Liver (tissue), 3 donors: ENCODE data around the gene PLEKHA6.

Experiments
- EGR1 ChIP-seq, 2 donors: IDR thresholded peaks; 2 replicates each; pipeline ENCODE4 v1.6.1; 2016 to 2018; ENCODE audit warnings: antibody characterized with exemption in 2 of 2, low read depth in 2 of 2
- FOXA1 ChIP-seq: IDR thresholded peaks from 2 replicates; pipeline ENCODE4 v1.6.1; 2016; ENCODE audit warnings: antibody characterized with exemption
- MAX ChIP-seq: IDR thresholded peaks from 2 replicates; pipeline ENCODE4 v1.6.1; 2016; ENCODE audit warnings: antibody characterized with exemption
- REST ChIP-seq: IDR thresholded peaks from 2 replicates; pipeline ENCODE4 v1.6.1; 2016; ENCODE audit warnings: antibody characterized with exemption, mild to moderate bottlenecking
- SP1 ChIP-seq: IDR thresholded peaks from 2 replicates; pipeline ENCODE4 v1.6.1; 2018; ENCODE audit warnings: antibody characterized with exemption, mild to moderate bottlenecking
- YY1 ChIP-seq: IDR thresholded peaks from 2 replicates; pipeline ENCODE4 v1.6.1; 2016; ENCODE audit warnings: antibody characterized with exemption, mild to moderate bottlenecking
- TF ChIP-seq, protein P1 (sequence below): fragments of 150-350 bp; IDR thresholded peaks from 2 replicates; pipeline ENCODE4 v1.5.1; 2017; ENCODE audit warnings: improper control_type of control experiment, low read depth, low read length; ENCODE audit not compliant: missing input control
- donor health status: healthy.
- donor health status: healthy.

DNA sequence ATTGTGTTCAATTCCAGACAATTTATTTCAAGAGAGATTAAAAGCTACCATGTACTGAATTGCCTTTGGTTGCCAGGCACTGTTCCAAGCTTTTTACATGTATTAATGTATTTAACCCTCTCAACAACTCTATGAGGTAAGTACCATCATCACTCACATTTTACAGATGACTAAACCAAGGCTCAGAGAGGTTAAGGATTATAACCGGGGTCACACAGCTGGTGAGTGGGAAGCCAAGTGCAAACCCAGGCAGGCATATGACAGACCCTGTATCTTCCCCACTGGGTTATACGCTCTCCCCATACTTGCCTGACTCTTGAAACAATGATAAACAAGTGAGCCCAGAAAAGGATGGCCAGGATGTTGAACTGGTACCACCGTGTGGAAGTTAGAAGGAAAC, 16.5 kb downstream of the PLEKHA6 start:
- TF ChIP-seq, protein P1, sequence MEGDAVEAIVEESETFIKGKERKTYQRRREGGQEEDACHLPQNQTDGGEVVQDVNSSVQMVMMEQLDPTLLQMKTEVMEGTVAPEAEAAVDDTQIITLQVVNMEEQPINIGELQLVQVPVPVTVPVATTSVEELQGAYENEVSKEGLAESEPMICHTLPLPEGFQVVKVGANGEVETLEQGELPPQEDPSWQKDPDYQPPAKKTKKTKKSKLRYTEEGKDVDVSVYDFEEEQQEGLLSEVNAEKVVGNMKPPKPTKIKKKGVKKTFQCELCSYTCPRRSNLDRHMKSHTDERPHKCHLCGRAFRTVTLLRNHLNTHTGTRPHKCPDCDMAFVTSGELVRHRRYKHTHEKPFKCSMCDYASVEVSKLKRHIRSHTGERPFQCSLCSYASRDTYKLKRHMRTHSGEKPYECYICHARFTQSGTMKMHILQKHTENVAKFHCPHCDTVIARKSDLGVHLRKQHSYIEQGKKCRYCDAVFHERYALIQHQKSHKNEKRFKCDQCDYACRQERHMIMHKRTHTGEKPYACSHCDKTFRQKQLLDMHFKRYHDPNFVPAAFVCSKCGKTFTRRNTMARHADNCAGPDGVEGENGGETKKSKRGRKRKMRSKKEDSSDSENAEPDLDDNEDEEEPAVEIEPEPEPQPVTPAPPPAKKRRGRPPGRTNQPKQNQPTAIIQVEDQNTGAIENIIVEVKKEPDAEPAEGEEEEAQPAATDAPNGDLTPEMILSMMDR, result no peak
- TF ChIP-seq FOXA1, result no peak
- no peak for TF ChIP-seq YY1
- TF ChIP-seq EGR1 (IDR thresholded peaks at IDR 0.05; ENCODE audit: low read depth in 2 of 2), result no peak
- no peak for TF ChIP-seq MAX
- no peak for TF ChIP-seq REST
- no peak for TF ChIP-seq SP1
